GM18951 (cell line): ENCODE measurements around the gene IL36G.

Experiments used
- POLR2A ChIP-seq: IDR thresholded peaks from 4 replicates; pipeline ENCODE4 v1.6.1; 2011; ENCODE audit warnings: mild to moderate bottlenecking; ENCODE audit not compliant: insufficient read length, insufficient read depth; ENCODE audit errors: extremely low read depth
- in situ Hi-C: fragments of 300-500 bp; cut with MboI; formaldehyde crosslinking; loops from one replicate; pipeline ENCODE4 v1.12.0; 2022; ENCODE audit warnings: low sequenced_read_pairs, mixed read lengths, inconsistent platforms; ENCODE audit not compliant: unreplicated experiment

IL36G gene

GRCh38 chr2:112977559-112978056 is at the start of gene IL36G:
Gene IL36G, plus strand, starts transcription at chr2:112978006. Its CDS starts 633 bp downstream, at chr2:112978639.
- no peak for TF ChIP-seq POLR2A
- in situ Hi-C loops, result no loop called here

- in situ Hi-C loops, result loop anchor here (25.0 kb wide), 1 partner anchor 321 kb away; no protein-coding TSS in a partner anchor
- TF ChIP-seq POLR2A, result no peak
Observed at GRCh38 chr2:112933261-112933660, 44.5 kb upstream of the IL36G start.

GRCh38 chr2:112934117-112934516 is 43.7 kb upstream of the IL36G start:
- in situ Hi-C loops, result loop anchor here (25.0 kb wide), 1 partner anchor 322 kb away; no protein-coding TSS in a partner anchor

GRCh38 chr2:112936927-112937232 is 40.9 kb upstream of the IL36G start:
- in situ Hi-C loops, result loop anchor here (25.0 kb wide), 1 partner anchor 325 kb away; no protein-coding TSS in a partner anchor
- TF ChIP-seq POLR2A, result no peak

GRCh38 chr2:112938904-112939303 is 38.9 kb upstream of the IL36G start:
- in situ Hi-C loops, result loop anchor here (25.0 kb wide), 1 partner anchor 327 kb away; no protein-coding TSS in a partner anchor
- no peak for TF ChIP-seq POLR2A

- in situ Hi-C loops, result loop anchor here (25.0 kb wide), 1 partner anchor 327 kb away; no protein-coding TSS in a partner anchor
- no peak for TF ChIP-seq POLR2A
Observed at GRCh38 chr2:112939425-112939824, 38.4 kb upstream of the IL36G start.

GRCh38 chr2:112940859-112941625 is 36.8 kb upstream of the IL36G start:
- no peak for TF ChIP-seq POLR2A
- in situ Hi-C loops, result loop anchor here (25.0 kb wide), 1 partner anchor 329 kb away; no protein-coding TSS in a partner anchor

- in situ Hi-C loops, result loop anchor here (25.0 kb wide), 1 partner anchor 330 kb away; no protein-coding TSS in a partner anchor
- TF ChIP-seq POLR2A, result no peak
Observed at GRCh38 chr2:112941753-112942653, 35.8 kb upstream of the IL36G start.

- in situ Hi-C loops, result loop anchor here (25.0 kb wide), 1 partner anchor 330 kb away; no protein-coding TSS in a partner anchor
- TF ChIP-seq POLR2A, result no peak
Observed at GRCh38 chr2:112942654-112943002, 35.2 kb upstream of the IL36G start.

- TF ChIP-seq POLR2A, result no peak
- in situ Hi-C loops, result loop anchor here (25.0 kb wide), 1 partner anchor 333 kb away; no protein-coding TSS in a partner anchor
Observed at GRCh38 chr2:112944971-112945370, 32.8 kb upstream of the IL36G start.

- in situ Hi-C loops, result loop anchor here (25.0 kb wide), 1 partner anchor 334 kb away; no protein-coding TSS in a partner anchor
- no peak for TF ChIP-seq POLR2A
Observed at GRCh38 chr2:112946086-112946485, 31.7 kb upstream of the IL36G start.

- in situ Hi-C loops, result loop anchor here (25.0 kb wide), 1 partner anchor 335 kb away; no protein-coding TSS in a partner anchor
Observed at GRCh38 chr2:112947374-112947773, 30.4 kb upstream of the IL36G start.

GRCh38 chr2:112949456-112949855 is 28.4 kb upstream of the IL36G start:
- no peak for TF ChIP-seq POLR2A
- in situ Hi-C loops, result loop anchor here (25.0 kb wide), 1 partner anchor 337 kb away; no protein-coding TSS in a partner anchor

More at GRCh38 chr2:112947374-112947773, 30.4 kb upstream of the IL36G start:
- TF ChIP-seq POLR2A, result no peak

- in situ Hi-C loops, result loop anchor here (10.0 kb wide), 1 partner anchor 200 kb away; no protein-coding TSS in a partner anchor
- no peak for TF ChIP-seq POLR2A
Observed at GRCh38 chr2:112954364-112954763, 23.4 kb upstream of the IL36G start.
